Activated T-cell treated with anti-CD3 and anti-CD28 coated beads, Interleukin-2, amount 50 U/mL, for 72 hours (primary cell): ENCODE data around the gene LANCL2. TPM values are rescaled to one million over a fixed set of nuclear protein-coding genes. Genes with fewer than 3 reads are reported as not detected.

Source experiments
- ATAC-seq, 2 donors: fragments of 150-1000 bp; cut with Tn5 transposase; replicated peaks in 1 of 2; 2 replicates each; pipeline ENCODE4 v1.10.0; 2021; ENCODE audit warnings: moderate library complexity in 2 of 2, mild to moderate bottlenecking in 1 of 2
- DNase-seq, 2 donors: peaks; one replicate each; pipeline ENCODE4 v3.0.0; 2021 to 2022; ENCODE audit warnings: mixed read lengths in 1 of 2
- H3K27ac Mint-ChIP-seq: one replicate; pipeline ENCODE4 v1.8.0; 2022; ENCODE audit warnings: mild to moderate bottlenecking, moderate library complexity, mixed read lengths
- H3K27me3 Mint-ChIP-seq: one replicate; pipeline ENCODE4 v1.8.0; 2022; ENCODE audit warnings: low read depth, mixed read lengths
- H3K36me3 Mint-ChIP-seq, 2 donors: one replicate each; pipeline ENCODE4 v1.8.0; 2022; ENCODE audit warnings: mixed read lengths in 2 of 2, mild to moderate bottlenecking in 1 of 2; ENCODE audit not compliant: insufficient read depth in 2 of 2
- H3K4me1 Mint-ChIP-seq: one replicate; pipeline ENCODE4 v1.8.0; 2022; ENCODE audit warnings: low read depth, mixed read lengths
- H3K4me3 Mint-ChIP-seq, 2 donors: one replicate each; pipeline ENCODE4 v1.8.0; 2022; ENCODE audit warnings: mild to moderate bottlenecking in 2 of 2, mixed read lengths in 2 of 2, moderate library complexity in 2 of 2
- H3K9me3 Mint-ChIP-seq, 2 donors: one replicate each; pipeline ENCODE4 v1.8.0; 2022; ENCODE audit warnings: mixed read lengths in 2 of 2
- total RNA-seq, 2 donors: library from RNA; stranded (reverse); gene quantifications; one replicate each; pipeline ENCODE4 v1.2.3, GENCODE V29; 2022

LANCL2 gene
- total RNA-seq, 2 donors from 2014 or later = 9.5 to 13.0 TPM

GRCh38 chr7:55367283-55367840, 2.2 kb downstream of the LANCL2 start:
- Mint-ChIP-seq H3K27ac (peak overlapping the region; percentile 90), H3K4me1 (peaks cover 18% of the 10 kb centered on the region), H3K4me3 (peak overlapping the region; percentile 97 to 99), H3K36me3 (peaks cover 0 to 2% of the 10 kb centered on the region in 2 donors), H3K27me3 (no peaks in the 10 kb centered on the region), H3K9me3 (no peaks in the 10 kb centered on the region)
- DNase-seq (no peak), ATAC-seq (no peak)

DNA sequence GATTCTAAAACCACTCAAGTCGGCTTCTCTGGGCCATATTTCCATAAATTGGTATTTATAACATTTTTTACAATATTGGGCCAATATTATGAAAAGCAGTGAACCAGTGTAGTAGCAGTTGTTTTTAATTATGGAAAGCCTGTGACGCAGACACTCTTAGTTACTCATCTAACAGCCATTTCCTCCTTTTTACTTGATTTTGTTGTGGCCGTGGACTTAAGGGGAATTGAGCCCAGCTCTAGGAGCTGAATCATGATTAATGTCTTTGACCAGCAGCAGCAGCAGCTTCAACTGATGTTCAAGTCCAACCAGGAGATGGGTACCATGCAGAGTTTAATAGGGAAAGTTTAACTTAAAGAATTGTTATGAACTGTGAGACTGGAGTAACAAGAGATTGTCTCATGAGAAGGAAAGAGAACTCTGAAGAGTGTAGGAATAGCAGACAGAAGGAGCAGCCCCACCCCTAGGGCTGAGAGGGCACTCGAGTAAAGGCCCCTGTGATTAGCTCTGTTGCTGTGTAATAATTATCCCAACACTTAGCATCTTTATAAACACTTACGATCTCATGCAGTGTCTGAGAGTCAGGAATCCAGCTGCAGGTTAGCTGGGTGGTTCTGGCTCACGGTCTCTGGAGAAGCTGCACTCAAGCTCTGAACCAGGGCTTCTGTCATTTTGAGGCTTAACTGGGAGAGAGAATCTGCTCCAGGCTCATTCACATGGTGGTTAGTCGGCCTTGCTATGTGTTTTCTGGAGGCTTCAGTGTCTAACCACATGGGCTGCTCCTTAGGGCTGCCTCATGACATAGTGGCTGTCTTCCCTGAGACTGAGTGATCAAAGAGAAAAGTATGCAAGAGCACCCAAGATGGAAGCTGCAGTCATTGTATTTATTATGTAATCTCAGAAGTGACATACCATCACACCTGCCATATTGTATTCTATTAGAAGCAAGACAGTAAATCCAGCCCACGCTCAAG, 4.6 kb downstream of the LANCL2 start:
- peaks cover 9% of the 10 kb centered on the region for H3K4me1 Mint-ChIP-seq
- peak overlapping the region; percentile 24 for H3K27ac Mint-ChIP-seq
- no peaks in the 10 kb centered on the region for H3K27me3 Mint-ChIP-seq
- H3K36me3 Mint-ChIP-seq = peaks cover 0 to 2% of the 10 kb centered on the region in 2 donors
- no peak for DNase-seq
- no peaks in the 10 kb centered on the region for H3K9me3 Mint-ChIP-seq
- no peak overlapping the region for H3K4me3 Mint-ChIP-seq
- no peak for ATAC-seq

DNA sequence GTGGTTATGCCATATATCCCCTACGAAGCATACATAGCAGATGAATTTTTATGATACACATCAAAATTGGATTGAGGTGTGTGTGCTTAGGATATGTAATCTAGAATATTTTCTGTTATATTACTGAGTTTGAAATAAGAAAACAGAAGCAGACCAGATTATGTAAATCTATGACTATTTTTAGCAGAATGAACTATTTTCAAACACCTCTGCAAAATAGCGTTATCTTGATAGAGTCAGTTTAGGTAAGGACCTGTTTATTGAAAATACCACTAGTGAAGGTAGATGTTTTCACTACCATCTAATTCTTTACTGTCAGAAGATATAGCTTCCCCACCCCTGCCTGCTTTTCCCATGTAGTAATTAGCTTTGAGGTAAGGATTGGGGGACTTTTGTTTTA, 9.1 kb downstream of the LANCL2 start:
- Mint-ChIP-seq H3K27me3 (no peaks in the 10 kb centered on the region), H3K27ac (no peak overlapping the region), H3K9me3 (no peaks in the 10 kb centered on the region), H3K36me3 (no peaks in the 10 kb centered on the region), H3K4me1 (peaks cover 4% of the 10 kb centered on the region), H3K4me3 (no peak overlapping the region)
- no peak for ATAC-seq
- no peak for DNase-seq

DNA sequence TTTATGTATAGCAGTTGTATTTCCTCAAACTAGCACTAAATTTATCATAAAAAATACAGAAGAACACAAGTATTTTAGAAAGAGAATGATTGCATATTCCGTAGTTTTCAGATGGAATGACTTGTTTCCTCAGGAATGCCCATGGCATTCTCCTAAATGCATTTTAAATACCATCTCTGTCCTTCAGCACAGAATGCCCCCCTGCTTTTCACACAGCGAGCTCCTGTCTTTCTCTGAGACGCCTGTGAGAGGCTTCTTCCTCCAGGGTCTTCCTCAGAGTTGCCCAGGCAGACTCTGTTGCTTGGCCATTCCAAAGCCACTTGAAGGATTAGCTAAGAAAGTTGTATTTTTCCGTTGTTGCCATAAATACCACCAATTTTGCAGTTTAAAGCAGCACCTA, 10.1 kb downstream of the LANCL2 start:
- DNase-seq = no peak
- H3K9me3 Mint-ChIP-seq = no peaks in the 10 kb centered on the region
- H3K36me3 Mint-ChIP-seq = no peaks in the 10 kb centered on the region
- ATAC-seq = no peak
- no peak overlapping the region for H3K4me3 Mint-ChIP-seq
- no peak overlapping the region for H3K27ac Mint-ChIP-seq
- no peaks in the 10 kb centered on the region for H3K4me1 Mint-ChIP-seq
- H3K27me3 Mint-ChIP-seq = no peaks in the 10 kb centered on the region

DNA sequence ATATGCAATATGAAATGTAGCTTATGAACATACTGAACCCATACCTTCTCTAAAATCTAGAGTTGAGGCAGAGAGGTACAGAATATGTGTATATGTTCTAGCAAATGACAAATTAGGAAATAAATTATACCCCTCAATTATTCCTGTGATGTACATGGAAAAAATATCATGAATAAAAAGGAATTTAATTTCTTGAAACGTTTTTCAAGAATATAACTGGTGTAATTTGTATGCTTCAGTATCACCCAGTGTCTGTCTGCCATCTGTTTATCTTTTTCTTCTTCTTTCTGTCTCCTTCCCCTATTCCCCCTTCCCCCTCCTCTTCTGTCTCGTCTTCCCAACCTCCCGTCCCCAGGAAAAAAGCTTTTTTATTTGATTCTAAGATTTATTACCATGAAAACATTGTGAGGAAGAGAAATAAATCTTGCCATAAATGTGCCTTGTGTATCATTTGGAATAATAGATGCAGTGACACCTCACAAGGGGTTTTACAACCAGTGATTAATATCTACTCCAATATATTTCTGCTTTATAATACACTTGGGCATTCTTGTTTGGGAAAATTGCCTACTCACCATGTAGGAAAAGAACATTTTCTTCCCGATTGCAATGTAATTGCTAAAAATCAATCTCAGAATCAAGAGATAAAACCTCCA, 12.2 kb downstream of the LANCL2 start:
- Mint-ChIP-seq H3K4me3 (no peak overlapping the region), H3K36me3 (no peaks in the 10 kb centered on the region), H3K9me3 (no peaks in the 10 kb centered on the region), H3K27ac (no peak overlapping the region), H3K4me1 (no peaks in the 10 kb centered on the region), H3K27me3 (no peaks in the 10 kb centered on the region)
- ATAC-seq (no peak), DNase-seq (no peak)

DNA sequence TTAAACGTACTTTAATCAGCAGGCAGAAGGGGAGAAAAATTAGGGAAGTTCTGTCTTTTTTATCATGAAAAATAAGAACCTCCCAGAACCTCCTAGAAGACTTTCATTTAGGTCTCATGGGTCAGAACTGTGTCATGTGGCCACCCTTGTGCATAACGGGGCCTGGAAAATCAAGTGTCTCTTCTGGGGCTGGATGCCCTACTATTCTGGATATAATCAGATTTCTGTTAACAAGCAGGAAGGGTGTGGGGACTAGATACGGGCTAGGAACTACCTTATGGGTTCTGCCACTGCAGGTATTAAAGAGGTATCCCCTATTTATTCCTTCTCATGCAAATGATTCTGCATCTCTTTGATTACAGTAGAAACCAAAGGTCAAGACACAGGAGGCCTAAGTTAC, 14.1 kb downstream of the LANCL2 start:
- Mint-ChIP-seq H3K4me1 (no peaks in the 10 kb centered on the region), H3K9me3 (peaks cover 0 to 3% of the 10 kb centered on the region in 2 donors), H3K27ac (no peak overlapping the region), H3K4me3 (no peak overlapping the region), H3K27me3 (no peaks in the 10 kb centered on the region), H3K36me3 (peaks cover 4 to 6% of the 10 kb centered on the region in 2 donors)
- DNase-seq (no peak), ATAC-seq (no peak)

DNA sequence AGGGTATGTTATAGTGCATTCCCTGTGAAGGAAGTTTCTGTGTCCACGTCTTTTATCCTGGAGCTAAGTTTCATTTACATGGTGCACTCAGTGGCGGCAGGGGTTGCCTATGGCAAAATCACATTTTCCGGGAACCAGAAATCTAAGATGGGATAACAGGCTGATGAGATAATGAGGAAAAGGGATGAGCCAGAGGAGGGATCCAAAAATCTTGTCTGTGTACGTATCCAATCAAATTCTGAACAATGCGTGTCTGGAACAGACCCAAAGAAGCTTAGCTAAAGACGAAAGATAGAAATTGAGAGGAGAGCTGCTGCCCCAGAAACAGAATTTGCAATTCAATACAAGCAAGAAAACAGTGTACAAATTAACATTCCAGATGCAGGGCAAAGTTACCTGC, 16.1 kb downstream of the LANCL2 start:
- Mint-ChIP-seq H3K9me3 (peaks cover 6 to 8% of the 10 kb centered on the region in 2 donors), H3K27me3 (no peaks in the 10 kb centered on the region), H3K36me3 (peaks cover 8 to 18% of the 10 kb centered on the region in 2 donors), H3K27ac (no peak overlapping the region), H3K4me3 (no peak overlapping the region), H3K4me1 (no peaks in the 10 kb centered on the region)
- ATAC-seq (no peak), DNase-seq (no peak)

GRCh38 chr7:55381696-55382095, 16.6 kb downstream of the LANCL2 start:
- Mint-ChIP-seq H3K4me1 (peaks cover 2% of the 10 kb centered on the region), H3K27me3 (no peaks in the 10 kb centered on the region), H3K4me3 (no peak overlapping the region), H3K27ac (no peak overlapping the region), H3K36me3 (peaks cover 12 to 21% of the 10 kb centered on the region in 2 donors), H3K9me3 (peaks cover 7 to 11% of the 10 kb centered on the region in 2 donors)
- DNase-seq (no peak), ATAC-seq (no peak)

GRCh38 chr7:55382251-55382650, 17.1 kb downstream of the LANCL2 start:
- peaks cover 16 to 27% of the 10 kb centered on the region in 2 donors for H3K36me3 Mint-ChIP-seq
- no peak for DNase-seq
- H3K4me3 Mint-ChIP-seq = no peak overlapping the region
- no peak for ATAC-seq
- no peaks in the 10 kb centered on the region for H3K27me3 Mint-ChIP-seq
- H3K9me3 Mint-ChIP-seq = peaks cover 12 to 16% of the 10 kb centered on the region in 2 donors
- H3K4me1 Mint-ChIP-seq = peaks cover 8% of the 10 kb centered on the region
- H3K27ac Mint-ChIP-seq = no peak overlapping the region

DNA sequence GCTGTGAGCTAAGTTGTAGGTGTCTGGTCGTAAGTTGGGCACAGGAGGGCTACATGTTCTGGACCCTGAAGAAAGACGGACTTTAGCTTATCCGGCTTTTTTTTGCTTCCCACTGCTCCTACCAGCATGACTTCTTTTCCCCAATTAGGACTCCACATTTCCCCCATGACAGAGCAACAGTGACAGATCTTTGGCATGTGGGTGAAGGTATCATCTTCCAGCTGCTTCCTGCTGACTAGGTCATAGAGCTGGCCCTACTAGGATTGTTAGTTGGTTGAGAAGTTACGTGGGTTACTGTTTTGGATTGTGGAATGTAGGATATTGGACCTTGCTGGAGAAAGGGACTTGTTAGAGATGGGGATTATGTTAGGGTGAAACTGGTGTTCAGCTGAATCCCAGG, 21.4 kb downstream of the LANCL2 start:
- Mint-ChIP-seq H3K4me1 (peaks cover 8% of the 10 kb centered on the region), H3K9me3 (peaks cover 15 to 24% of the 10 kb centered on the region in 2 donors), H3K36me3 (peaks cover 24 to 41% of the 10 kb centered on the region in 2 donors), H3K4me3 (no peak overlapping the region), H3K27ac (no peak overlapping the region), H3K27me3 (no peaks in the 10 kb centered on the region)
- ATAC-seq = no peak
- DNase-seq = no peak

GRCh38 chr7:55387062-55387965, 22.2 kb downstream of the LANCL2 start:
- H3K4me1 Mint-ChIP-seq = peaks cover 8% of the 10 kb centered on the region
- no peak for DNase-seq
- H3K9me3 Mint-ChIP-seq = peaks cover 15 to 24% of the 10 kb centered on the region in 2 donors
- H3K4me3 Mint-ChIP-seq = no peak overlapping the region
- H3K27me3 Mint-ChIP-seq = no peaks in the 10 kb centered on the region
- H3K27ac Mint-ChIP-seq = no peak overlapping the region
- peak; percentile 28 to 31 for ATAC-seq
- H3K36me3 Mint-ChIP-seq = peaks cover 24 to 41% of the 10 kb centered on the region in 2 donors

GRCh38 chr7:55396233-55396785, 31.2 kb downstream of the LANCL2 start:
- Mint-ChIP-seq H3K27me3 (no peaks in the 10 kb centered on the region), H3K4me3 (no peak overlapping the region), H3K27ac (no peak overlapping the region), H3K36me3 (no peaks in the 10 kb centered on the region), H3K4me1 (no peaks in the 10 kb centered on the region), H3K9me3 (no peaks in the 10 kb centered on the region)
- ATAC-seq (no peak), DNase-seq (no peak)
